CD8-positive, alpha-beta memory T cell (primary cell): ENCODE results near the gene TRMT2A. TPM values are rescaled to one million over a fixed set of nuclear protein-coding genes. Genes with fewer than 3 reads are reported as not detected.
A peak's percentile ranks its signal among the peaks of the same experiment; 100 is the strongest.

Experiments
- CTCF ChIA-PET: fragments of 350-600 bp; sonication (Branson Sonifier 250); formaldehyde crosslinking; loops from one replicate; lab custom pipeline; 2021; ENCODE audit warnings: antibody characterized with exemption; lab: Charles Lee
- POLR2A ChIA-PET: fragments of 350-600 bp; sonication (Branson Sonifier 250); formaldehyde crosslinking; loops from one replicate; lab custom pipeline; 2021; ENCODE audit warnings: antibody characterized with exemption; lab: Charles Lee
- DNase-seq, 5 donors: peaks; one replicate each; pipeline versions ENCODE4 v3.0.0 to v3.0.0-alpha.2; 2020 to 2022; ENCODE audit warnings: mixed read lengths in 1 of 5
- H3K27ac ChIP-seq: one replicate; pipeline ENCODE4 v1.7.0; 2013; ENCODE audit warnings: low read depth, mild to moderate bottlenecking, low read length, moderate library complexity
- H3K27me3 ChIP-seq: 2 replicates; pipeline ENCODE4 v1.7.0; 2013; ENCODE audit warnings: low read length, mild to moderate bottlenecking; ENCODE audit not compliant: insufficient read depth, poor library complexity, severe bottlenecking
- H3K36me3 ChIP-seq: 2 replicates; pipeline ENCODE4 v1.7.0; 2013; ENCODE audit warnings: mild to moderate bottlenecking, low read length, moderate library complexity; ENCODE audit not compliant: insufficient read depth
- H3K4me1 ChIP-seq: 2 replicates; pipeline ENCODE4 v1.7.0; 2013; ENCODE audit warnings: mild to moderate bottlenecking, low read length, moderate library complexity; ENCODE audit not compliant: insufficient read depth
- H3K4me3 ChIP-seq: 2 replicates; pipeline ENCODE4 v1.7.0; 2013; ENCODE audit warnings: mild to moderate bottlenecking, low read length
- H3K9me3 ChIP-seq: 2 replicates; pipeline ENCODE4 v1.7.0; 2013; ENCODE audit warnings: mild to moderate bottlenecking, low read length
- H3K27ac Mint-ChIP-seq, 8 donors: one replicate each; pipeline ENCODE4 v1.8.0; 2020 to 2021; ENCODE audit warnings: mixed read lengths in 8 of 8, mild to moderate bottlenecking in 6 of 8, inconsistent platforms in 3 of 8, moderate library complexity in 3 of 8
- H3K27me3 Mint-ChIP-seq, 2 donors: one replicate each; pipeline ENCODE4 v1.8.0; 2020 to 2021; ENCODE audit warnings: mixed read lengths in 2 of 2, mild to moderate bottlenecking in 1 of 2, moderate library complexity in 1 of 2
- H3K36me3 Mint-ChIP-seq, 3 donors: one replicate each; pipeline ENCODE4 v1.8.0; 2020 to 2021; ENCODE audit warnings: mixed read lengths in 3 of 3, inconsistent platforms in 1 of 3, mild to moderate bottlenecking in 1 of 3
- H3K4me1 Mint-ChIP-seq, 3 donors: one replicate each; pipeline ENCODE4 v1.8.0; 2020 to 2021; ENCODE audit warnings: mixed read lengths in 3 of 3, inconsistent platforms in 1 of 3, mild to moderate bottlenecking in 1 of 3
- H3K4me3 Mint-ChIP-seq, 7 donors: one replicate each; pipeline ENCODE4 v1.8.0; 2020 to 2021; ENCODE audit warnings: mixed read lengths in 7 of 7, mild to moderate bottlenecking in 6 of 7, moderate library complexity in 4 of 7, inconsistent platforms in 2 of 7
- H3K9me3 Mint-ChIP-seq, 5 donors: one replicate each; pipeline ENCODE4 v1.8.0; 2020 to 2022; ENCODE audit warnings: mixed read lengths in 5 of 5, mild to moderate bottlenecking in 3 of 5, moderate library complexity in 2 of 5, inconsistent platforms in 1 of 5
- polyA plus RNA-seq: library from polyadenylated mRNA; unstranded; fragments of 300-500 nt; fragmentation: Illumina TruSeq; gene quantifications from one replicate; pipeline ENCODE4 v1.2.3, GENCODE V29; 2021
- total RNA-seq, 2 experiments: library from RNA; stranded (reverse); gene quantifications; one replicate each; pipeline ENCODE4 v1.2.3, GENCODE V29; 2021

Gene TRMT2A
- total and polyA plus RNA-seq, 3 experiments from 2014 or later = 35.6 to 121 (median 108) TPM

GRCh38 chr22:20112623-20113511 is 4.2 kb downstream of the TRMT2A start:
- H3K27ac Mint-ChIP-seq = peak overlapping the region in 1 of 8 donors; percentile 93
- peaks cover 49% of the 10 kb centered on the region for H3K36me3 ChIP-seq
- POLR2A ChIA-PET = interaction anchor here (1.1 kb wide), 1 partner anchor 12 kb away, joined by 3 read pairs; no protein-coding TSS in a partner anchor

GRCh38 chr22:20111689-20112622 is 5.1 kb downstream of the TRMT2A start:
- H3K27me3 Mint-ChIP-seq = no peaks in the 10 kb centered on the region
- Histone ChIP-seq H3K4me1 (peaks cover 14% of the 10 kb centered on the region), H3K9me3 (no peaks in the 10 kb centered on the region), H3K4me3 (no peak overlapping the region), H3K27ac (no peak overlapping the region), H3K27me3 (no peaks in the 10 kb centered on the region), H3K36me3 (peaks cover 58% of the 10 kb centered on the region)
- peaks cover 14 to 35% (median 18%) of the 10 kb centered on the region in 3 donors for H3K4me1 Mint-ChIP-seq
- CTCF ChIA-PET = interaction anchor here (1.5 kb wide), 1 partner anchor 50 kb away, joined by 3 read pairs; no protein-coding TSS in a partner anchor
- no peaks in the 10 kb centered on the region for H3K9me3 Mint-ChIP-seq
- DNase-seq = no peak
- POLR2A ChIA-PET = interaction anchor here (1.1 kb wide), 1 partner anchor 11 kb away, joined by 3 read pairs; no protein-coding TSS in a partner anchor
- H3K36me3 Mint-ChIP-seq = peaks cover 0 to 73% (median 5%) of the 10 kb centered on the region in 3 donors
- no peak overlapping the region for H3K4me3 Mint-ChIP-seq
- H3K27ac Mint-ChIP-seq = peak overlapping the region in 7 of 8 donors; percentile 59 to 79 (median 66)

More at GRCh38 chr22:20112623-20113511, 4.2 kb downstream of the TRMT2A start:
- peaks cover 0 to 68% (median 5%) of the 10 kb centered on the region in 3 donors for H3K36me3 Mint-ChIP-seq
- no peaks in the 10 kb centered on the region for H3K27me3 ChIP-seq
- no peaks in the 10 kb centered on the region for H3K9me3 ChIP-seq
- H3K4me3 ChIP-seq = no peak overlapping the region
- H3K4me1 ChIP-seq = peaks cover 14% of the 10 kb centered on the region
- H3K4me1 Mint-ChIP-seq = peaks cover 14 to 39% (median 20%) of the 10 kb centered on the region in 3 donors
- H3K4me3 Mint-ChIP-seq = peak overlapping the region in 2 of 7 donors; percentile 16 to 73
- CTCF ChIA-PET = interaction anchor here (0.6 kb wide), 1 partner anchor 67 kb away, joined by 3 read pairs; no protein-coding TSS in a partner anchor
- no peaks in the 10 kb centered on the region for H3K27me3 Mint-ChIP-seq
- peak in 1 of 5 donors; percentile 43 for DNase-seq
- H3K9me3 Mint-ChIP-seq = no peaks in the 10 kb centered on the region
- no peak overlapping the region for H3K27ac ChIP-seq

- H3K4me3 ChIP-seq = no peak overlapping the region
- H3K4me1 ChIP-seq = peaks cover 10% of the 10 kb centered on the region
- H3K27me3 Mint-ChIP-seq = no peaks in the 10 kb centered on the region
- POLR2A ChIA-PET = interaction anchor here (1.0 to 1.1 kb wide), 2 partner anchors 10 kb away, joined by 3 read pairs; no protein-coding TSS in a partner anchor
- H3K27ac ChIP-seq = no peak overlapping the region
- CTCF ChIA-PET = interaction anchor here (0.9 to 1.5 kb wide), 6 partner anchors 10 to 255 kb away, joined by 3 to 7 read pairs (median 3); no protein-coding TSS in a partner anchor
- peaks cover 14 to 27% (median 15%) of the 10 kb centered on the region in 3 donors for H3K4me1 Mint-ChIP-seq
- peak in 3 of 5 donors; percentile 35 to 57 (median 39) for DNase-seq
- H3K4me3 Mint-ChIP-seq = peak overlapping the region in 1 of 7 donors; percentile 3
- no peaks in the 10 kb centered on the region for H3K27me3 ChIP-seq
- H3K36me3 ChIP-seq = peaks cover 66% of the 10 kb centered on the region
- H3K27ac Mint-ChIP-seq = peak overlapping the region; percentile 63 to 86 (median 78)
- H3K9me3 ChIP-seq = no peaks in the 10 kb centered on the region
- peaks cover 0 to 78% (median 5%) of the 10 kb centered on the region in 3 donors for H3K36me3 Mint-ChIP-seq
- H3K9me3 Mint-ChIP-seq = no peaks in the 10 kb centered on the region
These were observed 5.9 kb downstream of the TRMT2A start for GRCh38 chr22:20111045-20111688.

GRCh38 chr22:20110359-20110985 is 6.6 kb downstream of the TRMT2A start:
- Mint-ChIP-seq H3K4me3 (no peak overlapping the region), H3K27me3 (no peaks in the 10 kb centered on the region), H3K36me3 (peaks cover 0 to 84% (median 5%) of the 10 kb centered on the region in 3 donors), H3K4me1 (peaks cover 14 to 25% (median 15%) of the 10 kb centered on the region in 3 donors), H3K9me3 (no peaks in the 10 kb centered on the region), H3K27ac (peak overlapping the region in 6 of 8 donors; percentile 9 to 86 (median 77))
- Histone ChIP-seq H3K27ac (no peak overlapping the region), H3K27me3 (no peaks in the 10 kb centered on the region), H3K9me3 (no peaks in the 10 kb centered on the region), H3K4me1 (peaks cover 3% of the 10 kb centered on the region), H3K4me3 (no peak overlapping the region), H3K36me3 (peaks cover 66% of the 10 kb centered on the region)
- DNase-seq = no peak
- ChIA-PET POLR2A (interaction anchor here (1.0 kb wide), 1 partner anchor 10 kb away, joined by 3 read pairs; no protein-coding TSS in a partner anchor), CTCF (interaction anchor here (0.9 to 1.5 kb wide), 6 partner anchors 9 to 255 kb away, joined by 3 to 7 read pairs (median 3); no protein-coding TSS in a partner anchor)

GRCh38 chr22:20109411-20110358 is 7.3 kb downstream of the TRMT2A start:
- ChIA-PET CTCF (interaction anchor here (0.8 to 1.2 kb wide), 2 partner anchors 14 to 19 kb away, joined by 3 to 5 read pairs; no protein-coding TSS in a partner anchor), POLR2A (interaction anchor here (1.0 to 1.5 kb wide), 2 partner anchors 8 to 9 kb away, joined by 3 to 5 read pairs; partner anchors contain the start of gene TRMT2A)
- peaks cover 10 to 20% (median 11%) of the 10 kb centered on the region in 3 donors for H3K4me1 Mint-ChIP-seq
- no peaks in the 10 kb centered on the region for H3K27me3 Mint-ChIP-seq
- no peaks in the 10 kb centered on the region for H3K9me3 Mint-ChIP-seq
- no peak overlapping the region for H3K27ac Mint-ChIP-seq
- no peak overlapping the region for H3K4me3 Mint-ChIP-seq
- H3K9me3 ChIP-seq = no peaks in the 10 kb centered on the region
- peaks cover 0 to 84% (median 3%) of the 10 kb centered on the region in 3 donors for H3K36me3 Mint-ChIP-seq
- no peaks in the 10 kb centered on the region for H3K4me1 ChIP-seq
- H3K27me3 ChIP-seq = no peaks in the 10 kb centered on the region
- DNase-seq = peak in 1 of 5 donors; percentile 43
- no peak overlapping the region for H3K27ac ChIP-seq
- H3K36me3 ChIP-seq = peaks cover 69% of the 10 kb centered on the region
- no peak overlapping the region for H3K4me3 ChIP-seq

- no peaks in the 10 kb centered on the region for H3K9me3 ChIP-seq
- POLR2A ChIA-PET = interaction anchor here (1.5 kb wide), 1 partner anchor 8 kb away, joined by 5 read pairs; the partner anchor contains the start of gene TRMT2A
- Mint-ChIP-seq H3K4me1 (peaks cover 7 to 16% (median 10%) of the 10 kb centered on the region in 3 donors), H3K27me3 (no peaks in the 10 kb centered on the region), H3K27ac (peak overlapping the region in 3 of 8 donors; percentile 12 to 75 (median 70)), H3K36me3 (peaks cover 0 to 80% (median 4%) of the 10 kb centered on the region in 3 donors), H3K9me3 (no peaks in the 10 kb centered on the region), H3K4me3 (no peak overlapping the region)
- CTCF ChIA-PET = interaction anchor here (0.8 to 1.8 kb wide), 2 partner anchors 17 to 20 kb away, joined by 3 to 4 read pairs; no protein-coding TSS in a partner anchor
- H3K4me1 ChIP-seq = no peaks in the 10 kb centered on the region
- H3K4me3 ChIP-seq = no peak overlapping the region
- H3K36me3 ChIP-seq = peaks cover 65% of the 10 kb centered on the region
- no peak overlapping the region for H3K27ac ChIP-seq
- no peaks in the 10 kb centered on the region for H3K27me3 ChIP-seq
- DNase-seq = peak in 1 of 5 donors; percentile 3
These were observed 8.2 kb downstream of the TRMT2A start for GRCh38 chr22:20108757-20109230.
